ENCODE results near the gene TACC2. TPM values are rescaled to one million over a fixed set of nuclear protein-coding genes. Genes with fewer than 3 reads are reported as not detected.

The TACC2 gene
- total RNA-seq, 4 donors from 2014 or later: 63.1 to 102 (median 74.9) TPM

DNA sequence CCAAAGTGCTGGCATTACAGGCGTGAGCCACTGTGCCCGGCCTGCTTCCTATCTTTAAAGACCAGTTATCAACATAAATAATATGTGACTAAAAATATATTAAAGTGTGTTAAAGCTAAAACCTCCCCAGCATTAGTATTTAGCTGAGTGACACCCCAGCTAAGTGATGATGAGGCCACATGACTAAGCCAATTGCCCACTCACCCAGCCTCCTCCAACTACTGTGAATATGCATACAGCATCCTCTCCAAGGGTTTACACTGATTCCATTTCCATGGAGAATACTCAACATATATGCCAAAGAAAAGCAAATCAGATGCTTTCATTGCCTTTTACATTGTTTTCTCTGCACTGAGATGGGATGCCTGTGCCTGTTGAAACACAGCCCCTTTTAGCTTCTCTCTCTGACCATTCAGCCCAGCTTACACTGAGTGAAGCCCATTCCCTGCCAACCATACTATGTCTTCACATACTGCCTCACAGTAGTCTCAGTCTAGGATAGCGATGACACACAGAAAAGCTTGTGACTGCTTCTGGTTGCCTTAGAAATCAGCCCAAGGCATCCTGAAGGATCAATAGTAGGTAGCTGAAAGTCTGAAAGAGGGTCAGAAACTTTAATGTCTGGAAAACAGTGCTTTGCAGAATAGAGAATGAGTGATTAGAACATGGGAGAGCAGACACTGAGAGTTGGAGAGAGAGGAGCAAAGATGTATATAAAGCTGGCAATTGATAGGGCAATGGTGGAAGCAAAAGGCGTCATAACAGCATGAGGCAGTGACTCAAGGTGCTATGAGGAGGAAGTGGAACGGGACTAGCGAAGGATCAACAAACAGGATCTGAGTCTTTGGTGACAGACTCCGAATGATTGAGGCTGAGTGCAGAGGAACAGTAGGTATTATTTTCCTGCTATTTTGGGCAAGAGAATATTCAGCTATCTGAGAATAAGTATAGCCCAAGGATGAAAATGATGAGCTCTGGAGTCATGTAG, 41.3 kb upstream of the TACC2 start:
- 67 to 84% methylated on average over 4 to 5 of the region's 7 CpGs for WGBS, 2 donors (ENCODE audit: low coverage in 1 of 2)
- Histone ChIP-seq H3K27me3 (no peaks in the 10 kb centered on the region), H3K9me3 (no peaks in the 10 kb centered on the region), H3K27ac (no peak overlapping the region), H3K36me3 (no peaks in the 10 kb centered on the region), H3K4me3 (no peak overlapping the region), H3K4me1 (peaks cover 0 to 28% (median 0%) of the 10 kb centered on the region in 3 donors)
- ATAC-seq: no peak
- no peak for TF ChIP-seq EP300 (IDR thresholded peaks at IDR 0.05)
- TF ChIP-seq POLR2A (IDR thresholded peaks at IDR 0.05): no peak
- TF ChIP-seq, protein P1, sequence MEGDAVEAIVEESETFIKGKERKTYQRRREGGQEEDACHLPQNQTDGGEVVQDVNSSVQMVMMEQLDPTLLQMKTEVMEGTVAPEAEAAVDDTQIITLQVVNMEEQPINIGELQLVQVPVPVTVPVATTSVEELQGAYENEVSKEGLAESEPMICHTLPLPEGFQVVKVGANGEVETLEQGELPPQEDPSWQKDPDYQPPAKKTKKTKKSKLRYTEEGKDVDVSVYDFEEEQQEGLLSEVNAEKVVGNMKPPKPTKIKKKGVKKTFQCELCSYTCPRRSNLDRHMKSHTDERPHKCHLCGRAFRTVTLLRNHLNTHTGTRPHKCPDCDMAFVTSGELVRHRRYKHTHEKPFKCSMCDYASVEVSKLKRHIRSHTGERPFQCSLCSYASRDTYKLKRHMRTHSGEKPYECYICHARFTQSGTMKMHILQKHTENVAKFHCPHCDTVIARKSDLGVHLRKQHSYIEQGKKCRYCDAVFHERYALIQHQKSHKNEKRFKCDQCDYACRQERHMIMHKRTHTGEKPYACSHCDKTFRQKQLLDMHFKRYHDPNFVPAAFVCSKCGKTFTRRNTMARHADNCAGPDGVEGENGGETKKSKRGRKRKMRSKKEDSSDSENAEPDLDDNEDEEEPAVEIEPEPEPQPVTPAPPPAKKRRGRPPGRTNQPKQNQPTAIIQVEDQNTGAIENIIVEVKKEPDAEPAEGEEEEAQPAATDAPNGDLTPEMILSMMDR (IDR thresholded peaks at IDR 0.05): no peak
- no peak for TF ChIP-seq POLR2AphosphoS5 (IDR thresholded peaks at IDR 0.05)

DNA sequence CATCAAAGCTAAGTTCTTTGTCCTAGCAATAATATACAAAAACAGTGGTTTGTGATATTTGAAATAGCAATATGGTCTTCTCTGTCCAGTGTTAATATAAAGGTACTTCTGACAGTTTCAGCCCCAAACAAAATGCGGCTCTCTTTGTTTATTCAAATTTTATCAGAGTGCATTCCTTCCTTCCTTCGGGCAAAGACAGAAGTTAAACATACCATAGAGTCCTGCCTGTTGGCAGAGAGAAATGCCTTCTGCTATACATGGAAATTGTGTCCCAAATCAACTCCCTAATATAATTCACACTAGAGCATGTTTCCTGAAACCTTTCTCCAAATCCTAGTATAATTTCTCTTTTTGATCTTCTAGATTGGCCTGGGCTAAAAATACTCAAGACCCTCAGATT, 39.9 kb upstream of the TACC2 start:
- Histone ChIP-seq H3K9me3 (no peaks in the 10 kb centered on the region), H3K4me3 (no peak overlapping the region), H3K27me3 (no peaks in the 10 kb centered on the region), H3K4me1 (peaks cover 0 to 16% (median 0%) of the 10 kb centered on the region in 3 donors), H3K36me3 (peaks cover 0 to 13% of the 10 kb centered on the region in 2 donors), H3K27ac (no peak overlapping the region)
- ATAC-seq: no peak
- 21 to 63% methylated on average over 2 of the region's 2 CpGs for WGBS, 2 donors (ENCODE audit: low coverage in 1 of 2)
- TF ChIP-seq, protein P1 (IDR thresholded peaks at IDR 0.05): no peak
- TF ChIP-seq POLR2A (IDR thresholded peaks at IDR 0.05) (no peak), POLR2AphosphoS5 (IDR thresholded peaks at IDR 0.05) (no peak), EP300 (IDR thresholded peaks at IDR 0.05) (no peak)

DNA sequence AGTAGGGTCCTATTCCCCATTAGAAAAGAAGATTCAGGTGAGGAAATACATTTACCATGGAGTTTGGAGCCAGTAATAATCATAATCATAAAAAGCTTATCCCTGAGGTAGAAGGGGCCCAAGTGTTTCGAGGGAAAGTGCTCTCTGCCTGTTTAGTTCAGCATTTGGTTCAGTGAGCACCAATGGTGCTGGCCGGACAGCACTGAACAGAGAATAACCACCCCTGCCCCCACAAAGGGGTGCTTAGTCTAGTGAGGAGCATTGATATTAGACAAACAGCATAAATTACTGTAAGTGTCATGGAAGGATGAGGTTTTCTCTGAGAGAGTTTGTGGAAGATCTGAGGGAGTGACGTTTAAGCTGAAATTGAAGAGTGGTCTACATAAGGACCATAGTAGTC, 39.5 kb upstream of the TACC2 start:
- no peak for ATAC-seq
- Histone ChIP-seq H3K4me3 (no peak overlapping the region), H3K27ac (no peak overlapping the region), H3K4me1 (peaks cover 0 to 15% (median 0%) of the 10 kb centered on the region in 3 donors), H3K27me3 (no peaks in the 10 kb centered on the region), H3K9me3 (no peaks in the 10 kb centered on the region), H3K36me3 (peaks cover 0 to 17% of the 10 kb centered on the region in 2 donors)
- 45 to 82% methylated on average over 2 to 3 of the region's 3 CpGs for WGBS, 2 donors (ENCODE audit: low coverage in 1 of 2)
- TF ChIP-seq POLR2AphosphoS5 (IDR thresholded peaks at IDR 0.05): no peak
- TF ChIP-seq, protein P1 (IDR thresholded peaks at IDR 0.05): no peak
- TF ChIP-seq POLR2A (IDR thresholded peaks at IDR 0.05): no peak
- no peak for TF ChIP-seq EP300 (IDR thresholded peaks at IDR 0.05)

DNA sequence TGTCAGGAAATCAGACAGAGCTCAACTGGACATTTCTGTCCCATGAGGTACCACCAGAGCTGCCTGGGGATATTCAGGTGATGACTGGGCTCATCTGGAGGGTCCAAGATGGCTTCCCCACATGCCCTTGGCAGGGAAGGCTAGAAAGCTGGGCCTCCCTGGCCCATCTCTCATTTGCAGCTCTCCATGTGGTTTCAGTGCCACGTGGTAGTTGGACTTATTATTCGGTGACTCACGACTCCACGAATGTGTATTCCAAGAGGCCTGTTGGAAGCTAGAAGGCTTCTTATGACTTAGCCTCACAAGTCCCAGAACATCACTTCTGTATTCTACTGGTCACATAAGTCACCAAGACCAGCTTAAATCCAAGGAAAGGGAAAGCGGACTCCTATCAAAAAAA, 36.7 kb upstream of the TACC2 start:
- peaks cover 0 to 43% of the 10 kb centered on the region in 2 donors for H3K36me3 ChIP-seq
- ATAC-seq: no peak

More for the DNA sequence above, 36.7 kb upstream of the TACC2 start:
- Histone ChIP-seq H3K4me3 (no peak overlapping the region), H3K27ac (no peak overlapping the region), H3K4me1 (peaks cover 0 to 15% (median 0%) of the 10 kb centered on the region in 3 donors), H3K27me3 (no peaks in the 10 kb centered on the region), H3K9me3 (no peaks in the 10 kb centered on the region)
- 85 to 100% methylated on average over 3 to 5 of the region's 5 CpGs for WGBS, 2 donors (ENCODE audit: low coverage in 1 of 2)
- TF ChIP-seq EP300 (IDR thresholded peaks at IDR 0.05): no peak
- TF ChIP-seq, protein P1 (IDR thresholded peaks at IDR 0.05): no peak
- TF ChIP-seq POLR2AphosphoS5 (IDR thresholded peaks at IDR 0.05): no peak

All from gastroesophageal sphincter (tissue), 4 donors.